GM12874 (cell line): ENCODE measurements around the gene THNSL1.

ENCODE experiments used
- CTCF ChIP-seq: IDR thresholded peaks from 2 replicates; pipeline ENCODE4 v1.5.1; 2011; ENCODE audit warnings: low read depth, mild to moderate bottlenecking, control low read depth, low read length, moderate library complexity; ENCODE audit not compliant: insufficient read depth

Gene THNSL1

DNA sequence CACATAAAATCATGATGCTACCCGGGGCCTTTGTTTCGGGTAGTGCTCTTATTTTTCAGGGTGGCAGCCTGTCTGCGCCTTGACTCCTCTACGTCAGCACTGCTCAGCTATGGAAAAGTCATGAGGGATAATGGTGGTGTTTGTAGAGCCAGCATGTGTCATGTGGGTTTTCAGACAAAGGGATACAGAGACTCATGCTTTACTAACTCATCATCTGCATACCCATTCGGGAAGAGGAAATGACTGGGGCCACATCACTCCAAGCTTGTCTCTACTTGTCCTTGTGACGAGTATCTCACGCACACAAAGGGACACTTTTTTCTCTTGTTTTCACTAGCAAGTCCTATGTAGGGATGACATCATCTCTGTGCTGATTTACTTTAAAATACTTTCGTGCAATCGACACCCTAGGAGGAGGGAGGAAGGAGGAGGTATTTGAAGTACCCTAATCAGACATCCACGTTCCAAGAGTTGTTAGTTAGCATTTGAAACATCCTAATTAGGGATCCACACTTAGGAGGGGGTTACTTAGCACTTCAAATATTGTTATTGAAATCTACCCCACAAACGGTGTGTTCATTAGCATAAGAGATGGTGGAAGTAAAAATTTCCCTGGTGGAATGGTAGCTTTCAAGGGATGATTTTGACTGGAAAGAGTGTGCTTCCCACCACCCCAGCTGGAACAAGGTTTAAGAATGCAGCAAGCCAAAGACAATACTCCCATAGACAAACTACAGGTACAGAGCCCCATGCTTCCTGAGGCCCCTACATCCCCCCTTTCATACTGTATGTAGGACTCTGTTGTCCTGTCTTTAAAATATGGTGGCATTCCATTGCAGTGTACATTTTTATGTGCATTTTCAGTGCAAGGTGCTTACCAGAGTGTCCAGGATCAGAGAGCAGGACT is 52.0 kb downstream of the THNSL1 start:
- TF ChIP-seq CTCF, result no peak

- no peak for TF ChIP-seq CTCF
Measured at GRCh38 chr10:25071227-25071626, 54.8 kb downstream of the THNSL1 start.

- no peak for TF ChIP-seq CTCF
Measured at GRCh38 chr10:25072786-25073185, 56.4 kb downstream of the THNSL1 start.

DNA sequence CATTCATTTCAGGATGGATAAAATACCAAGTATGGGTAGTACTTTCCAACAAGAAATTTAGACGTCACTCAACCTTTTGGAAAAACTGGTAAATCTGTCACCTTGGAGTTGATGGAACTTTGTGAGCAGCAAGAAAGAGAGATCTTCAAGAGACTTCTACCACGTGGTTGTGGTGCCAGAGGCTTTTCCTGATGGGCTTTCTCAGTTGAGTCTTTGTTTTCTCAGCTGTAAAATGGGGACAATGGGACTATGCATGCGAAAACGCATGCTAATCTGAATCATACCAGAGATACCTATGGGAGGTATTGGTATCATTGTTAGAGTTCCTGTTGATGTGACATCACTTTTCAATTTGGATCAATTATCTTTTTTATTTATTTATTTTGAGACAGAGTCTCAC is 59.4 kb downstream of the THNSL1 start:
- no peak for TF ChIP-seq CTCF
